Immature natural killer cell (primary cell): Measurements from ENCODE around the gene LARP7. TPM values are rescaled to one million over a fixed set of nuclear protein-coding genes. Genes with fewer than 3 reads are reported as not detected.
"Not testable (repeated sequence)": the region's sequence is repeated elsewhere in the genome, so short reads cannot be mapped to it uniquely, and the experiment has no call there.

Source experiments
- DNase-seq, 3 donors: peaks; one replicate each; pipeline ENCODE4 v3.0.0; 2022; ENCODE audit warnings: mixed read lengths in 1 of 3
- H3K27ac Mint-ChIP-seq, 6 donors: one replicate each; pipeline ENCODE4 v1.8.0; 2020; ENCODE audit warnings: mixed read lengths in 6 of 6, mild to moderate bottlenecking in 5 of 6, inconsistent platforms in 4 of 6, moderate library complexity in 3 of 6
- H3K27me3 Mint-ChIP-seq, 3 donors: one replicate each; pipeline ENCODE4 v1.8.0; 2020 to 2021; ENCODE audit warnings: low read depth in 3 of 3, mild to moderate bottlenecking in 3 of 3, mixed read lengths in 3 of 3, moderate library complexity in 3 of 3, inconsistent platforms in 1 of 3
- H3K36me3 Mint-ChIP-seq, 3 donors: one replicate each; pipeline ENCODE4 v1.8.0; 2020; ENCODE audit warnings: mixed read lengths in 3 of 3, inconsistent platforms in 2 of 3, mild to moderate bottlenecking in 2 of 3
- H3K4me1 Mint-ChIP-seq, 2 donors: one replicate each; pipeline ENCODE4 v1.8.0; 2020; ENCODE audit warnings: inconsistent platforms in 2 of 2, mild to moderate bottlenecking in 2 of 2, mixed read lengths in 2 of 2, moderate library complexity in 1 of 2
- H3K4me3 Mint-ChIP-seq, 5 donors: one replicate each; pipeline ENCODE4 v1.8.0; 2020; ENCODE audit warnings: mild to moderate bottlenecking in 5 of 5, mixed read lengths in 5 of 5, inconsistent platforms in 3 of 5, moderate library complexity in 3 of 5
- H3K9me3 Mint-ChIP-seq, 6 donors: one replicate each; pipeline ENCODE4 v1.8.0; 2020; ENCODE audit warnings: mild to moderate bottlenecking in 6 of 6, mixed read lengths in 6 of 6, inconsistent platforms in 4 of 6, moderate library complexity in 3 of 6
- polyA plus RNA-seq, 3 donors: library from polyadenylated mRNA; unstranded; fragments of 300-500 nt; fragmentation: Illumina TruSeq; gene quantifications; one replicate each; pipeline ENCODE4 v1.2.3, GENCODE V29; 2021

Gene LARP7
- polyA plus RNA-seq, 3 donors from 2014 or later = 21.8 to 47.9 (median 29.2) TPM

DNA sequence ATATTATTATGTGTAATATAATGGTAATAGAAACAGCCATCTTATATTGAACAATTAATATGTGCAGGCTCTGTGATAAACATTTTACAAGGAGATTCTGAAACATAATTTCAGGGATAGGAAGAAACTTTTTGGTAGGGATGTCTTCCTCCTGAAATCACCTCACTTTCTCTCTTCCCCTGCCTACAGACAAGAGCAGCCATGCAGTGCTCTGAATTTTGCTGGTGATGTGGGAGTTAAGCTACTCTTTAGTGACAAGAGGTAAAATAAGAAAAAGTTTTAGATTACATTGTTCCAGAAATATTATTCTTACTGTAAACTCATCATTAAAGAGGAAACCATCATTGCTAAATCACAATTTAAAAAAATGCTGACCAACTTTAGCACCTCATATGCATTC, 36.1 kb downstream of the LARP7 start:
- Mint-ChIP-seq H3K27me3 (peaks cover 0 to 4% (median 0%) of the 10 kb centered on the region in 3 donors), H3K4me1 (no peaks in the 10 kb centered on the region), H3K4me3 (no peak overlapping the region), H3K27ac (no peak overlapping the region), H3K36me3 (peaks cover 2% of the 10 kb centered on the region in 3 donors), H3K9me3 (no peaks in the 10 kb centered on the region)
- no peak for DNase-seq

DNA sequence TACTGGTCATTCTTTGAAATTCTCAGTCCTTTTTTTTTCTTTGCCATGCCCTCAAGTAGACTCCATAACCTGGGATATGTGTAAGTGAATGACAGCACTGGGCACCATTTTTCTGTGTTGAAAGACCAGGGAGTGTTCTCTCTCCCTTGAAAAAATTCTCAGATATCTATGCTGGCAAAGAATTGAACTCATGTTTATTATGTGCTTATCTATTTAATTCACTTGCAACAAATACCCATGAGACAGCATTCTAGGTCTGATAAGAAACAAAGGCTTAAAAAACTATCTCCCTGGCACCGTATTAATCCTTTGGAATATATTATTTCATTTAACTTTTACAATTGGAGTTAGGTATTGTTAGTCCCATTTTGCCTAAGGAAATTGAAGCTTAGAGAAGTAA, 36.7 kb downstream of the LARP7 start:
- H3K9me3 Mint-ChIP-seq = no peaks in the 10 kb centered on the region
- no peak for DNase-seq
- H3K27me3 Mint-ChIP-seq = peaks cover 0 to 4% (median 0%) of the 10 kb centered on the region in 3 donors
- no peaks in the 10 kb centered on the region for H3K36me3 Mint-ChIP-seq
- no peak overlapping the region for H3K27ac Mint-ChIP-seq
- no peaks in the 10 kb centered on the region for H3K4me1 Mint-ChIP-seq
- no peak overlapping the region for H3K4me3 Mint-ChIP-seq

DNA sequence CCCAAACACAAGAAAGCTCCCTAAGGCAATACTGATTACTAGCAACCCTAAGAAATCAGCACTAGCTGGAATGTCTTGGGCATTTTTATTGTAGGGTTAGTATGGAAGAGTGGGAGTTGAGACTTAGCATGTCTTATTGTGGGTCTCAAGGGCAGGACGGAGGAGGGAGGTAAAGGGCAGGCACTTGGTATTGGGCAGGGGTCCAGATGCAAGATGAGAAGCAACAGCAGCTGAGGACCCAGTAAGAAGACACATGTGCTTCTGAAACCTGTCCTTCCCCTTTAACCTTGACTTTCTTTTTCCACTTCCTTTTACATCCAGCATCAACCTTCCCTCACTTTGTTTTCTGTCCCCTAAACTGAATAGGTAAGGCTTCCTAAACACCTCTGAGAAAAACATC, 37.4 kb downstream of the LARP7 start:
- H3K27ac Mint-ChIP-seq = no peak overlapping the region

DNA sequence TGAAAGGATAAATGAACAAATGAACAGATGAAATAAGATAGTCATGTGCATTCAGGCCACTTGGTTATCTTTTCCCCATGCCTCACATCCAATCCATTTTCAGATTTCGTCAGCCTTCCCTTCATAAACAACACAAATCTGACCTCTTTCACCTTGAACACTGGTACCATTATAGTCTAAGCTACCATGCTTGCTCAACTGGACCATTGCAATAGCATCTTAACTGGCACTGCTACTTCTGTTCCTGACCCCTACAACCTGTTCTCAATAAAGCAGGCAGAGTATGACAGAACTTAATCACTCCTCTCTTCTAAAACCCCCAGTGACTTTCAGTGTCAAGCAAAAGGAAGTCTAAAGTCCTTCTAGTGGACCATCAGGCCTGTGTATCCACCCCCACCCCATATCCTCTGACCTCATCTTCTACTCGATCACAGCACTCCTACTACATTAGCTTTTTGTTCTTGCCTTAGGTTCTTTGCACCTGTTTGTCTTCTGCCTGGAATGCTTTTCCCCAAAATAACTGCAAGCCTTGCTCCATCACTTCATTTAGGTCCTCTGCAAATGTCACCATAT, 40.7 kb downstream of the LARP7 start:
- Mint-ChIP-seq H3K27ac (no peak overlapping the region), H3K27me3 (peaks cover 0 to 4% (median 0%) of the 10 kb centered on the region in 3 donors), H3K9me3 (no peaks in the 10 kb centered on the region), H3K4me3 (no peak overlapping the region), H3K36me3 (no peaks in the 10 kb centered on the region), H3K4me1 (no peaks in the 10 kb centered on the region)
- no peak for DNase-seq

More for the DNA sequence above, 37.4 kb downstream of the LARP7 start:
- Mint-ChIP-seq H3K36me3 (no peaks in the 10 kb centered on the region), H3K4me1 (no peaks in the 10 kb centered on the region), H3K4me3 (no peak overlapping the region), H3K9me3 (no peaks in the 10 kb centered on the region), H3K27me3 (peaks cover 0 to 4% (median 0%) of the 10 kb centered on the region in 3 donors)
- no peak for DNase-seq

DNA sequence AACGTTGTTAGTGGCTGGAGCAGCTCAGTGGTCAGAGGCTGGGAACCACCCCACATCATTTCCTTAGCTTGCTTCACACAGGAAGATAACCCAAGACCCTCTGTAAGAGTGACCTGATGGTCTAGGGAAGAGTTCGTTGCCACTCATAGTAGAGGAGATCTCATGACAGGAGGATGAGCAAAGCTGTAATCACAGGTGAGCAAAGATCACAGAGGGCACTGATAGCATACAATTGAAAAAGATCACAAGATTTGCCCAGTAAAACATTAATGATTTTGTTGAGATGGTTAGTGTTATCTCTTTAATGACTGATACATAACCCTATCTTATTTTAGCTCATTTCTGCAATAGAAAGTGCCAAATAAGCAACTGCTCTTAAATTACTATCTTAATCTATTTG, 44.1 kb downstream of the LARP7 start:
- no peak for DNase-seq
- Mint-ChIP-seq H3K27ac (no peak overlapping the region), H3K9me3 (no peaks in the 10 kb centered on the region), H3K4me1 (no peaks in the 10 kb centered on the region), H3K27me3 (peaks cover 0 to 4% (median 0%) of the 10 kb centered on the region in 3 donors), H3K36me3 (no peaks in the 10 kb centered on the region), H3K4me3 (no peak overlapping the region)

- no peak for DNase-seq
- Mint-ChIP-seq H3K4me1 (no peaks in the 10 kb centered on the region), H3K9me3 (no peaks in the 10 kb centered on the region), H3K27me3 (peaks cover 0 to 3% (median 0%) of the 10 kb centered on the region in 3 donors), H3K36me3 (no peaks in the 10 kb centered on the region), H3K4me3 (no peak overlapping the region), H3K27ac (no peak overlapping the region)
Measured at GRCh38 chr4:112693507-112693906, 56.6 kb downstream of the LARP7 start.

DNA sequence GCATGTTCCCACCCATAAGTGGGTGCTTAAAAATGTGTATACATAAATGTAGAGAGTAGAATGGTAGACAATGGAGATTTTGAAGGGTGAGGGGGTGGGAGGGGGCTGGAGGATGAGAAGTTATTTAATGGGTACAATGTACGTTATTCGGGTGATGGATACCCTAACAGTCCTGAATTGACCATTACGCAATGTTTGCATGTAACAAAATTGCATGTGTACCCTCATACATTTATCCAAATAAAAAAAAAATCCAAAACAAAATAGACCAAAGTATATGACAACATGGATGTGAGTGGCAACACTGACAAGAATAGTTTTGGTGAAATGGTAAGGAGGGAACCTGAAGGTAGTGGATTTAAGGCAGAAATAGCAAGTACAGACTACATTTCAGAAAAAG, 63.7 kb downstream of the LARP7 start:
- no peak overlapping the region for H3K4me3 Mint-ChIP-seq
- H3K9me3 Mint-ChIP-seq = peaks cover 0 to 3% (median 0%) of the 10 kb centered on the region in 6 donors
- H3K4me1 Mint-ChIP-seq = peaks cover 8 to 11% of the 10 kb centered on the region in 2 donors
- no peak for DNase-seq
- H3K27ac Mint-ChIP-seq = no peak overlapping the region
- H3K36me3 Mint-ChIP-seq = peaks cover 3 to 5% (median 4%) of the 10 kb centered on the region in 3 donors
- H3K27me3 Mint-ChIP-seq = peaks cover 11 to 16% (median 13%) of the 10 kb centered on the region in 3 donors

GRCh38 chr4:112702892-112703291, 65.9 kb downstream of the LARP7 start:
- Mint-ChIP-seq H3K27me3 (peaks cover 11 to 29% (median 13%) of the 10 kb centered on the region in 3 donors), H3K27ac (no peak overlapping the region), H3K36me3 (peaks cover 3 to 5% (median 4%) of the 10 kb centered on the region in 3 donors), H3K4me1 (peaks cover 17 to 23% of the 10 kb centered on the region in 2 donors), H3K9me3 (peaks cover 0 to 13% (median 0%) of the 10 kb centered on the region in 6 donors), H3K4me3 (no peak overlapping the region)
- no peak for DNase-seq

- Mint-ChIP-seq H3K27me3 (peaks cover 8 to 31% (median 14%) of the 10 kb centered on the region in 3 donors), H3K9me3 (peaks cover 0 to 13% (median 0%) of the 10 kb centered on the region in 6 donors), H3K27ac (no peak overlapping the region), H3K4me3 (peak overlapping the region; percentile 69 to 82 (median 74)), H3K4me1 (peaks cover 17 to 23% of the 10 kb centered on the region in 2 donors), H3K36me3 (peaks cover 3 to 5% (median 4%) of the 10 kb centered on the region in 3 donors)
- no peak for DNase-seq
Measured at GRCh38 chr4:112704322-112704721, 67.4 kb downstream of the LARP7 start.

- Mint-ChIP-seq H3K4me3 (peak overlapping the region; percentile 69 to 82 (median 74)), H3K27ac (peak overlapping the region in 1 of 6 donors; percentile 29), H3K4me1 (peaks cover 17 to 23% of the 10 kb centered on the region in 2 donors), H3K36me3 (peaks cover 3 to 5% (median 4%) of the 10 kb centered on the region in 3 donors), H3K9me3 (peaks cover 0 to 13% (median 0%) of the 10 kb centered on the region in 6 donors), H3K27me3 (peaks cover 11 to 37% (median 14%) of the 10 kb centered on the region in 3 donors)
- no peak for DNase-seq
Measured at GRCh38 chr4:112704991-112705845, 68.3 kb downstream of the LARP7 start.

GRCh38 chr4:112705891-112706839, 69.2 kb downstream of the LARP7 start:
- Mint-ChIP-seq H3K9me3 (peaks cover 0 to 13% (median 0%) of the 10 kb centered on the region in 6 donors), H3K27ac (peak overlapping the region in 2 of 6 donors; percentile 2 to 22), H3K4me3 (peak overlapping the region; percentile 82 to 89 (median 84)), H3K4me1 (peaks cover 17 to 23% of the 10 kb centered on the region in 2 donors), H3K27me3 (peaks cover 7 to 32% (median 14%) of the 10 kb centered on the region in 3 donors)
- H3K36me3 Mint-ChIP-seq = not testable (repeated sequence)
- DNase-seq = peak in 1 of 3 donors; percentile 3

DNA sequence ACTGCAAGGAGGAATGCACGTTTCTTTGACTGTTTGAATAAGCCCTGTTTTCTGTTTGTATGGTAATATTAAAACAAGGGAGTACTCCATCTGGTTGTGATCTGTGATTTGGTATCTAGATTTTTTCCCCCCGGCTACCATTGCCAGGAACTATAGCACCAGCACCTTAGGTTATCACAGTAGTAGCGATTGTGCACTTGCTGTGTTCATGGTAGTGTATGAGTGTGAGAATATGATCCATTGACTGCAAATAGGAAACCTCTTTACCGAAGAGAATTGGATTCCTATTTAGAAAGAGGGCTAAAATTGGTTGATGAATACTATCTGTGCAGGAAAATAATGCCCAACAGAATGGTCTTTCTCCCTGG, 69.9 kb downstream of the LARP7 start:
- peaks cover 0 to 13% (median 0%) of the 10 kb centered on the region in 6 donors for H3K9me3 Mint-ChIP-seq
- peaks cover 17 to 23% of the 10 kb centered on the region in 2 donors for H3K4me1 Mint-ChIP-seq
- H3K36me3 Mint-ChIP-seq = peaks cover 3 to 4% (median 3%) of the 10 kb centered on the region in 3 donors
- H3K4me3 Mint-ChIP-seq = peak overlapping the region; percentile 82 to 89 (median 84)
- H3K27ac Mint-ChIP-seq = no peak overlapping the region
- H3K27me3 Mint-ChIP-seq = peaks cover 6 to 32% (median 14%) of the 10 kb centered on the region in 3 donors
- DNase-seq = no peak
